Measurements from ENCODE around the gene NPLOC4.

- TF ChIP-seq POLR2A (IDR thresholded peaks at IDR 0.05; ENCODE audit: low read depth, low read length): no peak
- no peak for TF ChIP-seq POLR2AphosphoS5 (IDR thresholded peaks at IDR 0.05; ENCODE audit: low read depth, low read length)
- TF ChIP-seq POU2F2 (IDR thresholded peaks at IDR 0.05; ENCODE audit: low read depth, low read length): no peak
- TF ChIP-seq SPI1 (IDR thresholded peaks at IDR 0.05; ENCODE audit: low read depth, low read length): no peak
- no peak for TF ChIP-seq PAX5 (IDR thresholded peaks at IDR 0.05; ENCODE audit: insufficient read depth, low read length, severe bottlenecking)
Observed at GRCh38 chr17:81572563-81573168, 64.2 kb downstream of the NPLOC4 start.

Data from GM12891 (cell line).